GM19238 (cell line): ENCODE results near the gene CABLES2.
A peak's percentile ranks its signal among the peaks of the same experiment; 100 is the strongest.

Experiments
- DNase-seq: peaks from one replicate; pipeline ENCODE4 v3.0.0; 2011; ENCODE audit warnings: low spot score; ENCODE audit not compliant: insufficient read length

CABLES2 gene

DNA sequence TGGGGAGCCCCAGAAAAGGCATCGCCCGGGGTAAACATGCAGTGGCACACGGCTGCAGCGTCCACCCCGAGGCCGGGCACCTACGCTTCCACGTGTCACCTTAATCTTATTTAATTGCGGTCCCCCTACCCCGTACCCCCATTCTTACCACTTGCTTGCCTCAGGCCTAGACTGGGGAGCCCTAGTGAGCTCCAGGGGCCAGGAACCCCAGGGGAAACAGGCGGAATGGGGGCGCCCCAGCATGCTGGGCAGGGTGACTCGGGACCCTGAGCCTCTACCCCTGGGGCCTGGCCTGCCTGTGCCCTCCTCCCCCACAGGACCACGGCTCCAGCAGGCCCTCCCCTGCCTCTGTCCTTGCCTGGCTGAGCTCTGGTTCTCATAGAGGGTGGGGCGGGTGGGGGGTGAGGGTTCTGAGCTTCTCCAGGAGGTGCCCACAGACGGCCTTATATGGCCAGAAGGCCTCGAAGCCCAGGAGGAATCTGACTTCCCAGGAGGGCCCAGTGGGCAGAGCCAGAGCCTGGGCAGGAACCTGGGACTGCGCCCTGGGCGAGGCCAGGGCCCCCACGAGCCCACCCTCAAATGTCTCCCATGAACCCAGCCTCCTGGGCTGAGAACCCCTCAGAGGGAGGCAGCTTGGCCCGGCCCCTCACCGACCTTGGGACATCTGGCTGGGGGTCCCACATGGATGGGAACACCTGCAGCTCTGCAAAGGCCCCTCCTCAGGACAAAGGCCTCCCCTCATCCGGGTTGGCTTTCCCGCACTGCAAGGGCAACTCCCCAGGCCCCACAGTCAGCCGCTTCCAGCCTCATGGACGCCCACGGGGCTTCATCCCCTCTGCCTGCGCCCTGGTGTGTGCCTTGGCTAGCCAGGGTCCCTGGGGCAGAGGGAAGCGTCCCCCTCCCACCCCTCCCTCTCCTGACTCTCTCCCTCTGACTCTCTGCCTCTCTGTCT is 34.8 kb downstream of the CABLES2 start:
- no peak for DNase-seq

DNA sequence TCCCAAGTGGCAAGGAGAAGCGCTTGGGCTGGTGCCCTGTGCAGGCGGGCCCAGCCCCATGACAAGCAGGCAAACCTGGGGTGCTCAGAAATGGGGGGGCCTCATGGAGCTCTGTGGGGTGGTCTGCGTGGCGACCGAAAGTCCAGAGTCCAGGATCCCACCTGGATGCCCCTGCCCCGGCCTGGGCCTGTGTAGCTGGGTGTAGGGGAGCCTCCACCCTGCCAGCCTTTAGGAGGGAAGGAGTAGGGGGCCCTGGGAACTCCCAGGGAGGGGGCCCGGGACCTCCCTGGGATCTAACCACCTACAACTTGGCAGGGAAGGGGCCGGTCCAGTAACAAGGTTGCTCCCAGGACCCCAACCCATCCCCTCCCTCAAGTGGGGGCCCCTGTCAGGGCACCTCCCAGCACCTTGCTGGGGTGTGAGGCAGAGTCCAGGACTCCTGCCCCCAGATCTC is 35.5 kb downstream of the CABLES2 start:
- no peak for DNase-seq

DNA sequence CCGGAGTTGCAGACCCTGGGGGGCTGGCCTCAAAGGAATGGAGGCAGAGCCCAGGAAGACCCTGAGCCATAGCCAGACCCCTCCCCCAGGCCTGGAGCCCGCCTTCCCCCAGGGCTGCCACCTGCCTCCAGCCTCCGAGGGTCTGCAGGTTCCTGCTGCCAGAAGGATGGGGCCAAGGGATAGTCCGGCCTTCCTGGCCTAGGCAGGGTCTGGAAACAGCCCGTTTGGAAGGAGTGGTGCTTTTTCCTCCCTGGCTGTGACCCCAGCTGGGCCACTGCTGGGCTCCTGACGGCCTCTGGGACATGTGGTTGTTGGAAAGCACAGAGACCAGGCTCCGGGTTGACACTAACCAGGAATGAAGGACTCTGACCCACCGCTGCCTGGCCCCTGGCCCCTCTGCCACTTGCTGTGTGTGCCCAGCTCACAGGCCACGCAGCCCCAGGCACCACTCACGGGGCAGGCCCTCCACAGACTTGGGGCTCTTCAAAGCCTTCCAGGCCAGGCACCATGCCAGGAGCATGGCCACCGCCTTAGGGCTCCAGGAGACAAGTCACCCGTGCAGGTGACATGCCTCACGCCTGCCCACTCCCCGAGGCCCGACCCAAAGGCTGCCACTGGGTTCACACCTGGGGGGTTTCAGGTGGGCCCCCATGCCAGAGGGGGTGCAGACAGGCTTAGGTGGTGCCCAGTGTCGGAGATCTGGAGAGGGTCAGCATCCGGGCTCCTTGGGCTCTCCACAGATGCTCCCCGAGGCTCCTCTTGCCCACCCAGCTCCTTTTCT is 36.1 kb downstream of the CABLES2 start:
- DNase-seq, result no peak

DNA sequence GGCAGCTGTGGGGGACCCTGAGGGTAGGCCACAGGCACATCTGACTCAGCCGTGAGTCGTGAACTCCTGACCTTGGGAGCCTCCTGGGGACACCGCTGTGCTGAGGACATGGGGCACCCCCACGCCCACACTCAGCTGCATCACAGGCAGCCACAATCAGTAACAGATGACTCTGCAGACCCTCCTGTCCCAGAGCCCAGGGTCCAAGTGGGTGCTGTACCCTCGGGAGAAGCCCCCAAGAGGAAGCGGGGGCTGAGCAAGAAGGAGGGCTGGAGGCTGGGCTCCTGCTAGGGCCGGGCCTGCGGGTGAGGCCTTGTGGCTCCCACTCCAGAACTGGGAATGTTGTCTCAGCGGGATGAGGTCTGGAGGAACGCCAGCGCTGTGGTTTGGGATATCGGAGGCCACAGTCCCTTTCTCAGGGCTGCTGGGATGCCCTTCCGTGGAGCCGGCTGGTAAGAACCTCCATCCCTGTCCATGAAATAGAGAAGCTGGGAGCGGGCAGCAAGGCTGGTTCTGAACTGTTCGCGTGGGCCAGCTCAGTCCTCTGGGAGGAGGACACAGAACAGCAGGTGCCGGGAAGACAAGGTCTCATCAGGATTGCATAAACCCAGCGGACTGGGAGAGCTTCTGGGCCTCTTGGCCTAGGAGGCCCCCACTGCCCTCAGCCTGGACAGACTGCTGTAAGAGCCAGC is 36.8 kb downstream of the CABLES2 start:
- DNase-seq, result no peak

DNA sequence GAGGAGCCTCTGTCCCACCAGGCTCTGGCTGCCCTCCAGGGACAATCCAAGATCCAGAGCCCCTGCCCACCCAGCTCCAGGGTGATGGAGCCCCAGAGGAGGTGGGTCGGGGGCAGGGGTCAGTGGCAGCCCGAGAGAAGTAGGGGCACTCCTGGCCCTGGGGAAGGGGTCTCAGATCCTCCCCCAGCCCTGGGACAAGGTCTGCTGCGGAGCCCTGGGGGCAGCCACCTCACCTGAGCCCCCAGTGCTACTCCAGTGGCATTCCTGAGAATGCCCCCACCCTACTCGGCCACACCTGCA is 37.3 kb downstream of the CABLES2 start:
- DNase-seq, result no peak

DNA sequence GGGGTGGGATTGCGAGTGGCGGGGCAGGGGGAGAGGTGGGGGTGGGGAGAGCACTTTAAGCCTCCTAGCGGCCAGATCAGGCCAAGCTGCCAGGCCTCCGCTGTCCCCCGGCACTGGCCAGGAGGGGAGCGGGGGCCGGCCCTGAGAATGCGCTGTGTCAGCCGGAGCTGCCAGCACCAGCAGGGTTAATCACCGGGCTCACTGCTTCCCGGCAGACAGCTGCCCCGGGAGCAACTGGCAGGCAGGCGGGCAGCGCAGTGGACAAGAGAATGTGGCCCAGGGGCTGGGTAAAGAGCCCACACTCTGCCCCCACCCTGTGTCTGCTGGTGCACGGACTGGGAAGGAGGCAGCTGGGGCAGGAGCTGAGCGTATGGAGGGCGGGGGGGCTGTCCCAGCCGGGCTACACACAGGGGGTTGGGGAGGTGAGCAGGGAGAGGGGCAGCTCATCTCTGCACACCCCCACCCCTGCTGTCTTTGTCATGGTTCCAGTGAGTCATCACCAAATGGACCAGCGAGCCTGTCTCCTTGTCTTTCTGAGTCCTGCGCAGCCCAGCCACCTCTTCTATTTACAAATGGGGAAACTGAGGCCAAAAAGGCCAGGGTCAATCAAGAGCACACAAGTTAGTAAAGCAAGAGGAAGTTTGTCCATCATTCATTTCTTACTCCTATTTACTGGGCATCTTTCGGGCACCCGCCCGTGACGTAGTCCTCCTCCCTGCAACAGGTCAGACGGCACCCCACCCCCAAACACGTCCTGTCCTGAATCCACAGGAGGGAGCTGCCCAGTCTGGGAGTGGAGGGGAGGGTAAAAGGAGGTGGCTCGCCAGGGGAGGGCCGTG is 37.9 kb downstream of the CABLES2 start:
- DNase-seq, result no peak

DNA sequence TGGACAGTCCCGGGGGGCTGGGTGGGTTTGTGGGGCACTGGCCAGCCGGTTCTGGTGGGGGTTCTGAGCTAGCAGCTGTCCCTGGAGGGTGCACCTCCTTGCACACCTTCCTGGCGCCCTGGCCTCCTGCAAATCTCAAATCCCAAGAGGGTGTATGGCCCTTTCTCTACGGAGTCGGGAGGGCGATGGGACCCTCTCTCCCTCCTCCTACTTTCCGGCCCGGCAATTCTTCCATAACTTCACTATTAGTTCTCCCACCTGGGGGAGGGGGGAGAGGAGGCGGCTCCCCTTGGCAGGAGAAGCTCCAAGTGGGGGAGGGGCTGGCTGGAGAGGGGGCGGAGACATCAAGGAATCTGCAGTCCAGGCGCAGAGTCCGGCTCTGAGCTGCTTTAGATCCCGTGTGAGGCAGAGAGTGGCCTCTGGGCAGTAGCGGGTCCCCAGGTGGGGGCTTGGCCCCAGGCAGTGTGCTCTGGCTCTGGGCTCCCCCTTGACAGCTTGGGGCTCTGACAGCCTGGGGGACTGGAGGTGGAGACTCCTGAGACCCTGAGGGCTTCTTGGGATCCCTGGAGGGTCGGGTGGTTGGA is 38.6 kb downstream of the CABLES2 start:
- no peak for DNase-seq

DNA sequence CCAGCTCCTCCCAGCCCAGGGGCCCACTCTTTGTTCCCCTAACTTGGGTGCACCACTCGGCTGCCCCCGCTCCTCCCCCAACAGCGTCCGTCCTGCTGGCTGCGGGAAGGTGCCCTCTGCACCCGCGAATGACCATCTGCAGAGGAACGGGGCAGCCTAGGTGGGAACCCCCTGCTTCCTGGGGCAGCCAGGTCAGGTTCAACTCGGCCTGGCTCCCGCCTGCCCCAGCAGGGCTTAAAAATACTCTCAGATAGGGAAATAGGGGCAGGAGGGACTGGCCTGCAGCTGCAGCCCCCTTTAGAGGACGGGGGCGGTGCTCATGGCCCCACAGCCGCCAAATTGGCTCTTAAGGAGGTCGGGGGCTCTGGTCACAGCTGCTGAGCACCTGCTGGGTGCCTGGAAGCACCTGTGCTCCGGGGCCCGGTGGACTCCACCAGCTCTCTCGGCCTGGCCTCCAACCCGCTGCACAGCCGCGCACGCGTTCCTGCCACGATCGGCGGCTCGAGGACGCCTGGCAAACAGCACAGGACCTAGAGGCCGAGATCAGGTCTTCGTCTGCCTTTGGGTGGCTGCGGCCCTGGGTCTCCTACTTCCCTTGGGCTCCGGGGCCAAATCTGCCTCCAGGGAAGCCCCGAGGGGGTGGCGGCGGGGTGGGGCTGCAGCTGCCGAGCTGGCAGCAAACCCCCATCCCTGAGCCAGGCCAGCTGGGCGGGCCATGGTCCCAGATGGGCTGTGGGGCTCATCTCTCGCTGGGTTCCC is 39.3 kb downstream of the CABLES2 start:
- no peak for DNase-seq

DNA sequence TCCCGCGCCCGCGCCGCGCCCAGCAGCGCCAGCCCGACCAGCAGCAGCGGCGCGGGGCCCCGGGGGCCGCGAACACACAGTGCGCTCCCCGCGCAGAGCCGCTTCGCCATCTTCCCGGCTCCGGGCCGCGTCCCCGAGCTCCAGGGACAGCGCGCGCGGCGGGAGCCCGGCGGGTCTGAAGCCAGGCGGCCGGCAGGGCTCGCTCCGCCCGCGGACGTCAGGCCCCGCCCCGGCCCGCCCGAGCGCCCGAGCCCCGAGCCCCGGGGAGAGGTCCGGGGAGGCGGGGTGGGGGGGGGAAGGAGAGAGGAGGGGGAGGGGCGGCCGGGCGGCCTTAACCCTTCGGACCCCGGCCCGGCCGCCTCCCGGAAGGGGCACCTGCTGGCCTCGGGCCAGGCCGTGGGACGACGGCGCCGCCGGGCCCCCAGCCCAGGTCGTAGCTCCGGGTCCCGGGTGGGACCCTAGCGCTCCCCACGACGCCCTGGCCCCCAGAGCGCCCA is 39.9 kb downstream of the CABLES2 start, which contains the start of gene LAMA5:
Gene LAMA5 (minus strand): TSS at position 177 of the 497 bp plus-strand sequence. CDS start 67 bp downstream, at position 110.
- peak; percentile 61 for DNase-seq

DNA sequence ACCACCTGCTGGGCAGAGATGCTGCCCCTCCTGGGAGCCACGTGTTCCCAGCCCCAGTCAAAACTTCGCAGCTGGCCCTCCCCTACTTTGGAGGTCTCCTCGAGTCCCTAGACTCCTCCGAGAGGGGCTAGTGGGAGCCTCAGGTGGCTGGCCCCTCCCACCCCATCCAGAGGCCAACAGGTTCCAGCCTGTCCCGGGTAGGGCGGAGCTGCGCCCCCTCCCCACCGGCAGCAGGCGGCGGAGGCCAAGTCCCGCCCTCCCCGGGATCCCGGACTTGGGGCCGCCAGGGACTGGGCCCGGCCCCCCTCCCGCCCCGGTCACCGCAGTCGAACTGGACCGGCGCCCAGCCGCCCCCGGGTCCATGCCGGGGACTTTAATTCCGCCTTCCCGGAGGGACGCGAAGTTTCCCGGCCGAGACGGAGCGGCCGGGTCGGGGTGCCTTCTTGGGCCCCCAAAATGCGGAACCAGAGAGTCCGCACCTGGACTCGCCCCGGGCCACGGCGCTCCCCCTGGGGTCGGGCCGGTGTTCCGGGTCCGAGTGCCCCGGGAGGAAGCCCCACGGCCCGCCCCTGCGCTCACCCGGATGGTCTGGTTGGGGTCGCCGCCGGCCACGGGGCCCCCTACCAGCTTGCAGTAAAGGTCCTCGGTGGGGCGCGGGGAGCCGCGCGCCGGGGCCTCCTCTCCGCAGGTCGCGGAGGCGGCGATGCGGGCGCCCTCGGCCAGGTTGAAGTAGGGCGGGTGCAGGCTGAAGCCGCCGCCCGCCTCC is 40.5 kb downstream of the CABLES2 start:
- no peak for DNase-seq

DNA sequence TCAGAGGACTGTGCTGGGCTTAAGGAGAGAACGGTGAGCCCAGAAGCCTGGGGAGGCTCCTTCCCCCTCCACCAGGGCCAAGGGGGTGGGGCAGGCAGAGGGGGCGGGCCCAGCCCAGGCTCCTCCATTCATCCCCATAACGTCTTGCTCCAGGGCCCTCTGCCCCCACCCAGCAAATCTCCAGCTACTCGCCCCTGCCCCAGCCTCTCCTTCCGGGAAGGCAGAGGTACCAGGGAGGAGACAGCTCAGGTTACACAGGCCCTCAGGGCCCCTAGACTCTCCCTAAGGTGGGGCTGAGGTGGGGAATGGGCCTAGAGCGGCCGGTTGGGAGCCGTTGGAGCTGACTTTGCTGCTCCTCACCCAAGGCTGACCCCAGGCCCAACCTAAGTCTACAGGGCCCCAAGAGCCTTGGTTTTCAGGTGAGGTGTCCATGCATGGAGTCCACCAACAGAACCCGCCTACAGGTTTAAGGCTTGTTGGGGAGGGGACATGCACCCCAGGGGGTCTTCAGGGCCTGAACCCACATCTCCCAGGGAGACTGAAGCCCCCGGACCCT is 41.2 kb downstream of the CABLES2 start:
- DNase-seq, result no peak

DNA sequence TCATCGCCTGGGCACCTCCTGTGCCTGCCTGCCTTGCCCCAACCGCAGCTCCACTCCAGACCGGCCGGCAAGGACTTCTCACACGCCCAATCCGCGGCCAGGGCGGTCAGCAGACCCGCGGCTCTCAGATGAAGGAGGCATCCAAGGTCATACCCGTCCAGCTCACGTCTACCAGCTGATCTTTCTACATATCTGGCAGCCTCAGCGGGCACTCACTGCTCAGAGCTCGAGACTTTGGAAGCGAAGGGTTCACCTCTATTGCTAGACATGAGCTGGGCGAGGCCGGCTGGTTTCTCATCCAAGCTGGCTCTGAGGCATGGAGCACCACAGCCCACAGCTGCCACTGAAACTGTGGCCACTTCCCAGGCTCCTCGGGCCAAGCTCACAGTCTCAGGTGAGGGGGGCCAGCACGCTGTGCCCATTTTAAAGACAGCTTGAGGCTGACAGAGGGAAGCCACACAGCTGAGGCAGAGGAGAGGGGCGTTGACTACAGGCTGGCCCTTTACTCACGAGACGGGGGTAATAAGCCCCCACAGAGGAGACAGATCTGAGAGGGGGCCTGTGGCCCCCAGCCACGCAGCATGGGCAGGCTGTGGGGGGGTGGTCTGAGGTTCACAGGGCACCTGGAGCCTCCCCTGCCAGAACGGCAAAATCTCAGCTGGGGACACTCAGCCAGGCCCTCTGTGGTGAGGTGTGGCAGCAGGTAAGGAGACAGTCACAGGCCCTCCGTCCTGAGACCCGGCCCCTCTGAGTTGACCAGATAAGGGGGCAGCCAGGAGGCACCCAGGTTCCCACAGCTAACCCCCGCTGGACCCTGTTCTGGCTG is 42.0 kb downstream of the CABLES2 start:
- no peak for DNase-seq

DNA sequence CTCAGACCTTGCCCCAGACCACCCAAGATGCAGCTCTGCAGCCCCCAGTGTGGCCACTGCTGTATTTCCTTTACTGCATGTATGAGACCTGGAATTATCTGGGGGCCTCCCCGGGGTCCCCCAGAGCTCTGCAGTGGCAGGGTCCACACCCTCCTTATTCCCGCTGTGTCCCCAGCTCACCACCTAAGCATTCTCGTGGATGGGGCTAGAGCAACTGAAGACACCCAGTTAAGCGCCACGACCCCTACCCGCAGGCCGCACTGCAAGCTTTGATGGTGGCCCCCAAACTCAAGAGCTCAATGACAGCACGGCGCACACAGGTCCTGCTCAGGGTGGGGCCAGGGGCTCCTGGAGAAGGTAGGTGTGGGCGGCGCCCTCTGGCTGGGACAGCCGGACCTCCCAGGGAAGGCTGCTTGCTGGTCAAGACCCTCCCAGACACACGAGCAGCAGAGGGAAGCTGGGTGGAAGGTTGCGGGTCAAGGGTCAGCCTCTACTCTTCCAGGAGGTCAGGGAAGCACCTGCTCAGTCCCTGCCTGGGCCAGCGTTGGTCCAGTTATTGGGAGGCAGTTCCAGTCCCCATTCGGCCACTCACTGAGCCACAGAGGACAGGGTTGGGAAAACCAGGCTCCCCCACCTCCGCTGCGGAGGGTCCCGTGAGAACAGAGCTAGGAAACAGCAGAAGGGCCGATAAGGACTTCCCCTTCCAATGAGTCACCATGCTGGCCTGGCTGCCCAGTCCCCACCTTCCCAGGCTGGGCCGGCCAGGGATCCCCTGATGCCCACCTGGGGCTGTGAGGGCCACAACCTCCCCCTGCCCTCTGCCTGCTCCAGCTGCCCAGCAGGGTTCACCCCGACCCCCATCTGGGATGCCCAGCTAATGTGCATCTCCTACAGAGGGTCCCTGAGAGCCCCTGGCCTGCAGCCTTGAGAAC is 42.9 kb downstream of the CABLES2 start:
- no peak for DNase-seq

DNA sequence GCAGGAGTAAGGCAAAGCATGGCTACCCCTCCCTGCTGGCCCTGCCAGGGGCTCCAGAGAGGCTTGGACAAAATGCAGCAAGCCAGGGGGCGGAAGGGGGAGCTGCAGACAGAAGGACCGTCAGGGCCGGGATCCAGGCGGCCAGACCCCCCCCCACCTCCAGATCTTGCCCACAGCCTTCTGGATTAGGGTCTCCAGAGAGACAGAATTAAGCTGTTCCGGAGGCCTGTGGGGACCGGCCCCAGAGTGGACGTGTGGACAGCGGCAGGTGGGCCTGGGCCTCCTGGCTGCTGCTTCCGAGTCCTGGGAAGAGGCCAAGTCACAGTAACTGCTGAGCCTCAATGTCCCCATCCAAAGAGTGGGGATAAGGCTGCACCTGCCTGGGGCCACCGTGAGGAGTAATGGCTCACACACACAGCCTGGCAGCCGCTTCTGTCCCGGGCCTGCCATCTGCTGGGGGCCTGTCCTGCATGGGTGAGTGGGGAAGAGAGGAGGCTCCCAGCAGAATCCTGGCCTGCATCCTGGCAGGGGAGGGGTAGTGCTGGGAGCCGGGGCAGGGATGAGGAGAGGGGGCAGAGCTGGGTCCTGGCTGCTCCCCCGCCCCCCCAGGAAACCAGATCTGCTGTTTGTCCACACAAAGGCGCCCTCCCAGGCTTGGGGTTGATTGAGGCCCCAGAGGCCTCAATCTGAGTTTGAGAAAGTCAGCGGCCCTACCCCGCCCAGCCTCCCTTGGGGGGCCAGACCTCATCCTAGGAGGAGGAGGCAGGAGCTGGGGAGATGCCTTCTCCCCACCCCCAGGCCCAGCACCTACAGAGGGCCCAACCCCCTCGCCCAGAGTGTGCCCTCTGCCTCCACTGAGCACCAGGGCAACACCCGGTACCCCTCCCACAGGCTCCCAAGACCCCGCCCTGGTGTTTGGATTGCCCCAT is 43.8 kb downstream of the CABLES2 start:
- no peak for DNase-seq

DNA sequence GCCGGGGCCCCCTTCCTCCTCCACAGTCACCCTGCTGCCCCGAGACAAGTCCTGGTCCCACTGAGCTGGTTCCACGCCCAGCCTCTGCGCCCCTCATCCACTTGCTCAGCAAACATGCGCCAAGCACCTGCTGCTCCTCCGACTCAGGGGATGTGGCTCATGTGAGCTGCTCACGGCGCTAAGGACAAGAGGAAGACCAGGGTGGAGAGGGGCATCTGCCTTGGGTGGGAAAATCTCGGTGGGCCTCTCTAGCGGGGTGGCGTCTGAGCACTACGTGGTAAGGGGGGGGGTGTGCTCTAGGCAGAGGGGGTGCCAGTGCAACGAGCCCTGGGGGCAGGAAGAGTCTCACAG is 44.5 kb downstream of the CABLES2 start:
- DNase-seq, result no peak
